ENCODE data around the gene DAPK3.
"Not testable (repeated sequence)": the region's sequence is repeated elsewhere in the genome, so short reads cannot be mapped to it uniquely, and the experiment has no call there.

Gene DAPK3

GRCh38 chr19:4010808-4011110, 39.9 kb upstream of the DAPK3 start:
- Mint-ChIP-seq H3K36me3 (ENCODE audit: low read depth) (no peaks in the 10 kb centered on the region), H3K27me3 (no peaks in the 10 kb centered on the region), H3K27ac (no peak overlapping the region), H3K9me3 (no peaks in the 10 kb centered on the region), H3K4me3 (no peak overlapping the region), H3K4me1 (peaks cover 23% of the 10 kb centered on the region)
- no peak for DNase-seq
- ATAC-seq, result no peak

DNA sequence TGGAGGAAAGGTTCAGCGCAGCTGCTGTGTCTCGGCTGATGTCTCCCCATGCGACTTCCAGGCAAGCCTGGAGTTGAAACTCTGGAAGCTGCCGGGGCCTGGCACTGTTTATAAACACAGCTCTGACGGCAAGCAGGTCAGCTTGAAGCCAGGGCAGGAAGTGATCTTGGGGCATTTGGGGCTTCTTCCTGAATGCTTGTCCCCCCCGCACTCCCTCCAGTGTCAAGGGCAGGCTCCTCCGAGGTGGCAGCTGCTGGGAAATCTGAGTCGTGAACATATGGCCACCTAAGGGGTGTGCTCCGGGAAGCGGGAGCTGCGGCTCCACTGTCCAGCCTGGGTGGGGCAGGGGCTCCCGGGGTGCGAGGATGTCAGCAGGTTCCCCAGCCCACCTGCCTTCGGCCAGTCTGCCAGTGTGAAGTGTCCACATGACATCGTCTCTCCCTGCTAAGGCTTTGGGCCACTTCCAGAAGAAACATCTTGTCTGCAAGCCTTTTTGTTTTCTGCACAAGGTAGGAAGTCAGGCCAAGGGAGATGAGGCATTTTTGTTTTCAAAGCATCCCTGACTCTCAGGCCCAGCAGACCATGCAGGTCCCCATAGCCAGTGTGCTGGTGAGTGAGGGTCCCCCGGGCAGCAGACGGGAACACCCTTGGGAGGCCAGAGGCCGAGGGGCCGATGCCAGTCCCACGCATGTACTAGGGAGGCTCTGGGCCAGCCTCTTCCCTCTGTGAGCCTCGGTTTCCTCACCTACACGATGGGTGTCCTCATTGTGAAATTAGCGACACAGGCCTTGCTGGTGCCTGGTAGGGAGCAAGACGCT, 39.3 kb upstream of the DAPK3 start:
- Mint-ChIP-seq H3K36me3 (ENCODE audit: low read depth) (no peaks in the 10 kb centered on the region), H3K27me3 (no peaks in the 10 kb centered on the region), H3K9me3 (no peaks in the 10 kb centered on the region), H3K4me3 (no peak overlapping the region), H3K4me1 (peaks cover 23% of the 10 kb centered on the region), H3K27ac (no peak overlapping the region)
- DNase-seq, result no peak
- no peak for ATAC-seq

DNA sequence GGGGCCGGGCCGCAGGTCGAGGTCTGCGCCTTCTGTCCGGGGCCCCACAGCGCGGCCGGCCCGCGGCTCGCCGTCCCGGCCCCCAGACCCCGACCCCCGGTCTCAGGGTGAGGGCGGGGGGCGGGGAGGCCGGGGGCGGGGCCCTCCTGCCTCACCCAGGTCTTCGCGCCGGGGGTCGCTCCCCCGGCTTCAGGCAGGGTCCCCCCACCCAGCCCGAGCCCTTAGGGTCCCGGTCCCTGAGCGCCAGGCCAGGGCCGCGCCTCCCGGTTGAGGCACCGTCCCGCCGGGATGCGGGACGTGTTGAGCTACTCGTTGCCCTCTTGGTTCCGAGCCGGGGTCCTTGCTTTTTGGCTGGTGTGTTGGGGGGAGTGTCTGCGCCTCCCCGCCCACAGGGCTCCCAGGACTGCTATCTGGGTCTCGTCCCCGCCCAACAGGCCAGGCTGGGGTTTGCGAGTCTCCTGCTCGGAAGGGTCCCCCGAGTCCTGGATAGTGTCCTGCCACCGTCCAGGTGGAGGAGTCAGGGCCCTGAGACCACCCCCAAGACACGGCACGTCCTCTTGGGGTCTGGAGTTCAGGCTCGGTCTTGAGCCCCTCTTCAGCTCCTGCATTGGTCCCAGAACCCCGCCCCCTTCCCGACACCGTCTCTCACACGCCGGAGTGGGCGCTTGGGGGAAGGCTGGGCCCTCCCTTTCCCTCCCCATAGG, 37.1 kb upstream of the DAPK3 start:
- DNase-seq (peak; percentile 53), ATAC-seq (no peak)
- no peaks in the 10 kb centered on the region for H3K27me3 Mint-ChIP-seq
- no peaks in the 10 kb centered on the region for H3K36me3 Mint-ChIP-seq (ENCODE audit: low read depth)
- H3K4me1 Mint-ChIP-seq, result peaks cover 23% of the 10 kb centered on the region
- H3K4me3 Mint-ChIP-seq, result peak overlapping the region; percentile 86
- H3K27ac Mint-ChIP-seq, result peak overlapping the region; percentile 80
- H3K9me3 Mint-ChIP-seq, result no peaks in the 10 kb centered on the region

DNA sequence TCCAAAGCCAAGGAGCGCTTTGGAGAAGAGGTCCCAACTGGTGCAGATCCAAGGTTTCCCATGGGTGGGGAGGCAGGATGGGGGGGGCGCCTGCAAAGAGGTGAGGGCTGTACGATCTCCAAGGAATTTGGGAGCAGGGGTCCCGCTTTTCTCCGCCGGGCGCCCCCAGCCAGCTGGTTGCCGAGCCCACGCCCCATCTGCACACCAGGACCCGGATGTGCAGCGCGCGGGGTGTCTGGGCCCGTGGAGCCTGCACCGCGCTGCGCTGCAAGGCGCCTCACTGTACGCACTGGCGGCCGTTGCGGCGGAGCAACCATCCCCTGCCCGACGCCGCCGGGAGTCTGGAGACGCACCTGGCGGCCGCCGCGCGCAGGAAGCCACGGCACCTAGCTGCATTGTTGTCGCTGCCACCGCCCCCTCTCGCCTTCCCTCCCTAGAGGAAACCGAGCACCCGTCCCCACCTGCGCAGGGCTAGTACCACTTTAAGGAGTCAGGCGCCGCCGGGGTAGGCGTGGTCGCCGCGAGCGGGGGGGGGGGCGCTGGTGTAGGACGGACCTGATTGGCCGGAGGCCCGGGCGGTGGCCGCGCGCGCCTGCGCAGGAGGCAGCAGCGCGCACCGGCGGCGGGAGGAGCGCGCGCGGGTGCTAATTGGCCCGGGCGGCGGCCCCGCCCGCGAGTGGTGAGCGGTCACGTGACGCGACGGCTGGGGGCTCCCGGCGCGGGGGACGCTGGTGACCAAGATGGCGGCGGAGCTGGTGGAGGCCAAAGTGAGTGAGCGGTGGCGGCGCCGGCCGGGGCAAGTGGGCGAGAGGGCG, 36.3 kb upstream of the DAPK3 start, which contains the start of gene PIAS4:
Gene PIAS4, plus strand, starts transcription at position 716 of the 815 bp plus-strand sequence. Its CDS starts 25 bp downstream, at position 741.
- no peaks in the 10 kb centered on the region for H3K9me3 Mint-ChIP-seq
- peak within 1 kb of the TSS; percentile 86 for H3K4me3 Mint-ChIP-seq
- H3K4me1 Mint-ChIP-seq, result peaks cover 21% of the 10 kb centered on the region
- H3K27ac Mint-ChIP-seq, result peak within 1 kb of the TSS; percentile 80
- no peaks in the 10 kb centered on the region for H3K27me3 Mint-ChIP-seq
- ATAC-seq (peak; percentile 97), DNase-seq (peak; percentile 94)
- no peaks in the 10 kb centered on the region for H3K36me3 Mint-ChIP-seq (ENCODE audit: low read depth)

DNA sequence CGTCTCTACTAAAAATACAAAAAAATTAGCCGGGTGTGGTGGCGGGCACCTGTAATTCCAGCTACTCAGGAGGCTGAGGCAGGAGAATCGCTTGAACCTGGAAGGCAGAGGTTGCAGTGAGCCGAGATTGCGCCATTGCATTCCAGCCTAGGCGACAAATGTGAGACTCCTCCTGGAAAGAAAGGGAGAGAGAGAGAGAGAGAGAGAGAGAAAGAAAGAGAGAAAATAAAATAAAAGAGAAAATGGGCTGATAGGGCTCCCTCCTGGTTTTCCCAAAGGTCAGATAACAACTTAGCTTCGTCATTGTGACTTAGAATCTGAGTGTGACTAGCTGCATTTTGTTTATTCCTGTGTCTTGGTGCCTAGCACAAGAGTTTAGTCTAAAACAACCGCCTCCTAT, 34.5 kb upstream of the DAPK3 start:
- DNase-seq, result not testable (repeated sequence)

GRCh38 chr19:4000798-4001197, 29.9 kb upstream of the DAPK3 start:
- H3K27me3 Mint-ChIP-seq; H3K27ac Mint-ChIP-seq; H3K36me3 Mint-ChIP-seq (ENCODE audit: low read depth); ATAC-seq; H3K9me3 Mint-ChIP-seq; H3K4me1 Mint-ChIP-seq; H3K4me3 Mint-ChIP-seq; DNase-seq: not testable (repeated sequence)

More for the DNA sequence above, 34.5 kb upstream of the DAPK3 start:
- ATAC-seq; H3K36me3 Mint-ChIP-seq (ENCODE audit: low read depth); H3K27ac Mint-ChIP-seq; H3K27me3 Mint-ChIP-seq; H3K9me3 Mint-ChIP-seq: not testable (repeated sequence)
- peaks cover 18% of the 10 kb centered on the region for H3K4me1 Mint-ChIP-seq
- H3K4me3 Mint-ChIP-seq, result peak overlapping the region; percentile 74

DNA sequence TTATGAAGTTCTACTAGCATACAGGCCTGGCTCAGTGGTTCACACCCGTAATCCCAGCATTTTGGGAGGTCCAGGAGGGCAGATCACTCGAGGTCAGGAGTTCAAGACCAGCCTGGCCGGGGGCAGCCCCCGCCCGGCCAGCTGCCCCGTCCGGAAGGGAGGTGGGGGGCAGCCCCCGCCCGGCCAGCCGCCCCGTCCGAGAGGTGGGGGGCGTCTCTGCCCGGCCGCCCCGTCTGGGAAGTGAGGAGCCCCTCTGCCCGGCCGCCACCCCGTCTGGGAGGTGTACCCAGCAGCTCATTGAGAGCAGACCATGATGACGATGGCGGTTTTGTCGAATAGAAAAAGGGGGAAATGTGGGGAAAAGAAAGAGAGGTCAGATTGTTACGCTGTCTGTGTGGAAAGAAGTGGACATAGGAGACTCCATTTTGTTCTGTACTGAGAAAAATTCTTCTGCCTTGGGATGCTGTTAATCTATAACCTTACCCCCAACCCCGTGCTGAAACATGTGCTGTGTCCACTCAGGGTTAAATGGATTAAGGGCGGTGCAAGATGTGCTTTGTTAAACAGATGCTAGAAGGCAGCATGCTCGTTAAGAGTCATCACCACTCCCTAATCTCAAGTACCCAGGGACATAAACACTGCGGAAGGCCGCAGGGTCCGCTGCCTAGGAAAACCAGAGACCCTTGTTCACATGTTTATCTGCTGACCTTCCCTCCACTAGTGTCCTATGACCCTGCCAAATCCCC, 27.9 kb upstream of the DAPK3 start:
- H3K27me3 Mint-ChIP-seq; H3K4me1 Mint-ChIP-seq; H3K36me3 Mint-ChIP-seq (ENCODE audit: low read depth); H3K27ac Mint-ChIP-seq; H3K4me3 Mint-ChIP-seq; H3K9me3 Mint-ChIP-seq; DNase-seq; ATAC-seq: not testable (repeated sequence)

GRCh38 chr19:3995607-3996006, 24.7 kb upstream of the DAPK3 start:
- Mint-ChIP-seq H3K36me3 (ENCODE audit: low read depth) (no peaks in the 10 kb centered on the region), H3K4me3 (no peak overlapping the region), H3K27ac (no peak overlapping the region), H3K4me1 (peaks cover 3% of the 10 kb centered on the region), H3K9me3 (peaks cover 4% of the 10 kb centered on the region), H3K27me3 (no peaks in the 10 kb centered on the region)
- DNase-seq (no peak), ATAC-seq (no peak)

DNA sequence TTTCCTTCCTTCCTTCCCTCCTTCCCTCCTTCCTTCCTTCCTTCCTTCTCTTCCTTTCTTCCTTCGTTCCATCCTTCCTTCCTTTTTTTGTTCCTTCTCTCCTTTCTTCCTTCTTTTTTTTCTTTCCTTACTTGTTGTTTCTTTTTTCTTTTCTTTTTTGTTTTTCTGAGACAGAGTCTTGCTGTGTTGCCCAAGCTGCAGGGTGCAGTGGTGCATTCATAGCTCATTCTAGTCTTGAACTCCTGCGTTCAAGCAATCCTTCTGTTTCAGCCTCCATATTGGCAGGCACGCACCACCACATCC, 19.9 kb upstream of the DAPK3 start:
- ATAC-seq (no peak), DNase-seq (no peak)
- peaks cover 4% of the 10 kb centered on the region for H3K9me3 Mint-ChIP-seq
- peak overlapping the region; percentile 42 for H3K4me3 Mint-ChIP-seq
- peaks cover 32% of the 10 kb centered on the region for H3K4me1 Mint-ChIP-seq
- peak overlapping the region; percentile 82 for H3K27ac Mint-ChIP-seq
- H3K36me3 Mint-ChIP-seq (ENCODE audit: low read depth), result no peaks in the 10 kb centered on the region
- no peaks in the 10 kb centered on the region for H3K27me3 Mint-ChIP-seq

DNA sequence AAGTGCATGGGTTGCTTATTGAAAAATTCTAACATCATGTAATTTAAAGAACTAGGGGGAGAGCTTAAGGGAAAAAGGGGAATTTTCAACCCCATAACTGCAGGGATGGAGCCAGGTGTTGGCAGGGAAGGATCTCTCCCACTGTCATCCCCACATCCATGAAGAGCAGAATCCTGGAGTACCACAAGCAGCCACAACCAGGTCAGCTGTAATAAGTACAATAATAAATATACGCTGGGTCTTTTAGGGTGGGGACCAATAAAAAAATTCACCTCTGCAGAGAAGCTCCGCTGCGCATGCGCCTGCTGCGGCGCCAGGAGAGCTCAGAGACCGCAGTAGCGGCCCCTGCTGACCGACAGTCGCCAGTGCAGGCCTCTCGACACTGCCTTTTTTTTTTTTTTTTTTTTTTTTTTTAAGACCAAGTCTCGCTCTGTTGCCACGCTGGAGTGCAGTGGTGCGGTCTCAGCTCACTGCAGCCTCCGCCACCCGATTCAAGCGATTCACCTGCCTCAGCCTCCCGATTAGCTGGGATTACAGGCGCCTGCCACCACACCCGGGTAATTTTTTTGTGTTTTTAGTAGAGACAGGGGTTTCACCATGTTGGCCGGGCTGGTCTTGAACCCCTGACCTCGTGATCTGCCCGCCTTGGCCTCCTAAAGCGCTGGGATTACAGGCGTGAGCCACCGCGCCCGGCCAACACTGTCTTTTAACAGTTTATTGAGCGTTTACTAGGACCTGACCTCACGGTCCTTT, 16.9 kb upstream of the DAPK3 start:
- ATAC-seq (peak; percentile 20), DNase-seq (peak; percentile 89)
- H3K27me3 Mint-ChIP-seq, result peaks cover 1% of the 10 kb centered on the region
- peak overlapping the region; percentile 83 for H3K27ac Mint-ChIP-seq
- peaks cover 56% of the 10 kb centered on the region for H3K4me1 Mint-ChIP-seq
- H3K36me3 Mint-ChIP-seq (ENCODE audit: low read depth), result peaks cover 25% of the 10 kb centered on the region
- peaks cover 4% of the 10 kb centered on the region for H3K9me3 Mint-ChIP-seq
- H3K4me3 Mint-ChIP-seq, result peak overlapping the region; percentile 98

GRCh38 chr19:3986260-3987041, 15.6 kb upstream of the DAPK3 start:
- peaks cover 38% of the 10 kb centered on the region for H3K36me3 Mint-ChIP-seq (ENCODE audit: low read depth)
- H3K27ac Mint-ChIP-seq, result peak overlapping the region; percentile 84
- peak; percentile 18 for ATAC-seq
- peak; percentile 68 for DNase-seq
- H3K27me3 Mint-ChIP-seq, result peaks cover 1% of the 10 kb centered on the region
- H3K4me3 Mint-ChIP-seq, result peak overlapping the region; percentile 98
- H3K9me3 Mint-ChIP-seq, result peaks cover 4% of the 10 kb centered on the region
- peaks cover 68% of the 10 kb centered on the region for H3K4me1 Mint-ChIP-seq

DNA sequence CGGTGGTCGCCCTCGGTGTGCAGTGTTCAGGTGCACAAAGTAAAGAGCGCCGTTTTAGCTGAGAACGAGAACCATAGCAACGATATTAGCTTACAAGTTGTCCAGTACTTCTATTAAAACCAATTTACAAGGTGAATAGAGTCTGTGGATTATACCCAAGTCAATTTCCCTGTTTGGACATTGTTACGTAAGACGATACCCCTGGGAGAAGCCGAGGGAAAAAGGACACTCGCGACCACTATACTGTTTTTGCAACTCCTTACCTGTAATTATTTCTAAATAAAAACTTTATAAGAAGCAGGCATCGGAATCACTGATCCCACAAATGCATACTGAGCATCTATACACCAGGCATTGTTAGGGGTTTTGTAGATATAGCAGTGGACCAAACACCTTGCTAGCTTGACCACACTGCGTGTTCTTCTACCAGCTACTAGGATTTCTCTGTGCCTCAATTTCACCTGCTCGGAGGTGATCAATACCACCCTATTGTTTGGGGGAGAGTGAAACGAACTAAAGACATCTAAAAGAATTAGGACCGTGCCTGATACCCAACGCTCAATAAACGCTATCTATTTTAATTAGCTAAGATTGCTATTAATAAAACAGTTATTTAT, 14.9 kb upstream of the DAPK3 start:
- peak overlapping the region; percentile 98 for H3K4me3 Mint-ChIP-seq
- no peak for ATAC-seq
- peaks cover 70% of the 10 kb centered on the region for H3K4me1 Mint-ChIP-seq
- DNase-seq, result no peak
- H3K9me3 Mint-ChIP-seq, result peaks cover 2% of the 10 kb centered on the region
- peaks cover 45% of the 10 kb centered on the region for H3K36me3 Mint-ChIP-seq (ENCODE audit: low read depth)
- H3K27ac Mint-ChIP-seq, result peak overlapping the region; percentile 98
- peaks cover 1% of the 10 kb centered on the region for H3K27me3 Mint-ChIP-seq

All from activated naive CD8-positive, alpha-beta T cell treated with anti-CD3 and anti-CD28 coated beads, Interleukin-2, amount 50 U/mL, for 24 hours (primary cell).